GM18909 (cell line): ENCODE measurements around the gene PLCG1.

ENCODE experiments used
- ATAC-seq: cut with Tn5 transposase; IDR thresholded peaks from one replicate; pipeline ENCODE4 v1.9.1; 2021; ENCODE audit warnings: mild to moderate bottlenecking; ENCODE audit not compliant: unreplicated experiment, poor library complexity

PLCG1 gene

GRCh38 chr20:41176711-41177552 is 39.6 kb downstream of the PLCG1 start:
- no peak for ATAC-seq

- ATAC-seq: no peak
These were observed 40.3 kb downstream of the PLCG1 start for GRCh38 chr20:41177636-41178035.

GRCh38 chr20:41178495-41178894 is 41.2 kb downstream of the PLCG1 start:
- no peak for ATAC-seq

GRCh38 chr20:41178904-41179432 is 41.6 kb downstream of the PLCG1 start:
- no peak for ATAC-seq

- ATAC-seq: no peak
These were observed 42.6 kb downstream of the PLCG1 start for GRCh38 chr20:41179961-41180360.

GRCh38 chr20:41180599-41181333 is 43.4 kb downstream of the PLCG1 start:
- no peak for ATAC-seq

GRCh38 chr20:41181567-41181966 is 44.2 kb downstream of the PLCG1 start:
- no peak for ATAC-seq

- ATAC-seq: no peak
These were observed 45.2 kb downstream of the PLCG1 start for GRCh38 chr20:41182296-41183212.

GRCh38 chr20:41183391-41183790 is 46.0 kb downstream of the PLCG1 start:
- ATAC-seq: no peak

GRCh38 chr20:41183831-41184230 is 46.5 kb downstream of the PLCG1 start:
- no peak for ATAC-seq

- ATAC-seq: no peak
These were observed 47.8 kb downstream of the PLCG1 start for GRCh38 chr20:41185013-41185757.

- no peak for ATAC-seq
These were observed 50.3 kb downstream of the PLCG1 start for GRCh38 chr20:41187668-41188067.

- no peak for ATAC-seq
These were observed 54.5 kb downstream of the PLCG1 start for GRCh38 chr20:41191562-41192500.

- ATAC-seq: no peak
These were observed 55.2 kb downstream of the PLCG1 start for GRCh38 chr20:41192575-41192974.

GRCh38 chr20:41196653-41197225 is 59.4 kb downstream of the PLCG1 start:
- no peak for ATAC-seq

- no peak for ATAC-seq
These were observed 61.1 kb downstream of the PLCG1 start for GRCh38 chr20:41198443-41198842.

- ATAC-seq: no peak
These were observed 63.3 kb downstream of the PLCG1 start for GRCh38 chr20:41200446-41201202.

- ATAC-seq: no peak
These were observed 64.4 kb downstream of the PLCG1 start for GRCh38 chr20:41201760-41202159.
